Inflammatory macrophage treated with lipopolysaccharide for 4 hours (primary cell): ENCODE results near the gene LTBP3.
A peak's percentile ranks its signal among the peaks of the same experiment; 100 is the strongest.

ENCODE experiments used
- DNase-seq: peaks from one replicate; pipeline ENCODE4 v3.0.0-alpha.2; 2020

The LTBP3 gene

GRCh38 chr11:65492637-65493366 lies 65.4 kb downstream of the LTBP3 start:
- DNase-seq, result peak; percentile 93

DNA sequence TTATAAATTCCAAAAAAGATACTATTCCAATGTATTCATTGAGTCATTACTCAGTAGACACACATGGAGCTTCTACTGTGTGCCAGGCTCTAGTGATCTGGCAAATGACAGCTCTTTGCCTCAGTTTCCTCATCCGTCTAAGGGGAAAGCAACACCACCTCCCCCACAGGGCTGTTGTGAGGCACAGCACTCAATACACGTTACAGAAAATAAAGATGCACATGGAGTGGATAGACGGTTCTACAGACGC lies 65.8 kb downstream of the LTBP3 start:
- no peak for DNase-seq

DNA sequence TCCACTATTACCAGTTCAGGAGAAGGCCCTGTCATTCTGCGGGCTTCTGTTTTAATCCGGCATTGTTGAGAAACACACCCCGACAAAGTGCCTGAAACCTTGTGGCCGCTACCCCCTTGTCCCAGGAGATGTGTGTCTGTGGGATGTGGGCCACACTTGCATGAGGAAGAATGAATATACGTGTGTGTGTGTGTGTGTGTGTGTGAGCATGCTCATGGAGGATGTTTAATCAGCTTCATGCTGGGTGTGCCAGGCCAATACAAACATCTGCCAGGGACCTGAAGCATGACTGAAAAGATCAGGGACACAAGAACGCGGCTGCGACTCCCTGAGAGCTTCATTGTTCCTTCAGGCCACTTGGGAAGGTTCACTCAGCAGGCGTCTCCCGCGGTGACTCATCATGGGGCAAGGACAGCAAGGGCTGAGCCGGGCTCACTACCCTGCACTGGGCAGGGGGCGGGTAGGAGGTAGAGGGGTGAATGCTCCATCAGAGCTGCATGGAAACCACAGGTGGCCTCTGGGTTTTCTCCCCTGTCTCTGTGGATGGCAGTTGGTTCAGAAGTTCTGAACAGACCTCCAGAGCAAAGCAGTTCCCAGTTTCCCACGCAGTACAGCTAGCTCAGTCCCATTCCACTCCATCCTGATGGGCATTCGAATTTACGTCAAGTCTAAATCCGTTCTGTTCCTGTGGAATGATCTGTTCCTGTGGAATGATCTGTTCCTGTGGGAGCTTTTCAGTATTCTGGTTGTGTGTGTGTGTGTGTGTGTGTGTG lies 66.4 kb downstream of the LTBP3 start:
- peak; percentile 75 for DNase-seq

GRCh38 chr11:65491163-65491465 lies 67.0 kb downstream of the LTBP3 start:
- no peak for DNase-seq

DNA sequence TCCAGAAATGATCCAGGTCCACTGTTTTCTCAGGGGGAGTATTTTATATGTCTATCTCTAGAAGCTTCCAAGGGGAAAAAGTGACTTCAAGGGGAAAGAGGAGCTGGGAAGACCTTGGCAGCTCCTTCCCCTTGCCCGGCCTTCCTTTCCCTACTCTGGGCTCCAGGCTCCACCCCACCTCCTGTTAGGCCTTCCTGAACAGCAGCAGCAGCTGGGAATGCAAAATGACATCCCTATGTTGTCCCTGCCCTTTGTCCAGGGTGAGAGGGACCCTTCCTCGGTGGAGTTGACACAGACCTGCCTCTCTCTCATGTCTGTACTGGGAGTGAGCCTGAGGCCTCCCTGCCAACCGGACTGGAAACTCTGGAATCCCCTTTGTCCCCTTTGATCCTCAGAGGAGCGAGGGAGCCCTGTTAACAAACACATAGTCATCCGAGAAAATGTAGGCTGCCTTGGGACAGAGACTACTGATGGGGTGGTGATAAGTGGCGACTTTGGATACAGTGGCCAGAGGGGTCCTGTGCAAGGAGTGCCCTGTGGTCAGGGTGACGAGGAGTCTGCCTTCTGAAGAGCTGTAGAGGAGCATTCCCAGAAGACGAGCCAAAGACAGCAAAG lies 68.3 kb downstream of the LTBP3 start:
- DNase-seq, result no peak

DNA sequence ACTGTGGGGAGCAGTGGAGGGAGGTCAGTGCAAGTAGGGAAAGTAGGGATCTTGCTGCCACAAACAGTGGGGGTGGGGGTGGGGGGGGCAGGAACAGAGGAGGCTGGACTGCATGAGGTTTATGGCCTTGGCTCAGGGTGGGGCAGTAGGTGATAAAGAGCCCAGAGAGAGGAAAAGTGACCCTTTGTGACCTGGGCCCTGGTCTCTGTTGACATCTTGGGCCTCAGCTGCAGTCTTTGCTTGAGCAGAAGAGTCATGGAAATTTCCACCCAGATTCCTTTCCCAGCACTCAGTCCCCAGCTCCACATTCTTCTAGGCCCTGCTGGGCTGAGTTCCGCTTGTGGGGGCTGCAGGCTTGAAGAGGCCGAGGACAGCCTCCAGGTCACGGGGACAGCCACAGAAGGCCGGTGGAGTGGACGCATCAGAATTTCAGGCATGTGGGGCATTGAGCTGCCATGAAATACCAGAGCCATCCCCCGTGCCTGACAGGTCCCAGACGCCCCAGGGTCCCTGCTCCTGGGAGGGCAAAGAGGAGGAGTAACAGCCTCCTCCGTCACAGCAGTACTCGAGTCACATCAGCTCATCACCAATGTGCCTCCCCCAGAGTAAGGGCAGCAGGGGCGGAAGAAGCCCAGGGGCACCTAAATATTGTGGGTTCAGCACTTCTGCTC lies 69.0 kb downstream of the LTBP3 start:
- DNase-seq, result no peak
